ENCODE results near the gene CCDC80.

GRCh38 chr3:112649478-112649735, 8.5 kb upstream of the CCDC80 start:
- no peak for TF ChIP-seq CTCF (conservative IDR thresholded peaks at IDR 0.05)
- TF ChIP-seq ZFX (IDR thresholded peaks at IDR 0.05), result no peak

All from C4-2B (cell line).